Measurements from ENCODE around the gene FERMT1. TPM values are rescaled to one million over a fixed set of nuclear protein-coding genes. Genes with fewer than 3 reads are reported as not detected.
"Not testable (repeated sequence)": the region's sequence is repeated elsewhere in the genome, so short reads cannot be mapped to it uniquely, and the experiment has no call there.

Gene FERMT1
- polyA plus RNA-seq, 4 donors: 3.2 to 27.2 (median 16.3) TPM

DNA sequence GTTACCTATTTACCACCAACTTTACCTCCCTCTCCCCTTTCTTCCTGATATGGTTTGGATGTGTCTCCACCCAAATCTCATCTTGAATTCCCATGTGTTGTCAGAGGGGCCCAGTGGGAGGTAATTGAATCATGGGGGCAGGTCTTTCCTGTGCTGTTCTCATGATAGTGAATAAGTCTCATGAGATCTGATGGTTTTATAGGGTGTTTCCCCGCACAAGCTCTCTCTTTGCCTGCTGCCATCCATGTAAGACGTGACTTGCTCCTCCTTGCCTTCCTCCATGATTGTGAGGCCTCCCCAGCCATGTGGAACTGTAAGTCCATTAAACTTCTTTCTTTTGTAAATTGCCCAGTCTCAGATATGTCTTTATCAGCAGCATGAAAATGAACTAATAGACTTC lies 9.9 kb downstream of the FERMT1 start:
- not testable (repeated sequence) for H3K27me3 ChIP-seq (ENCODE audit: control insufficient read depth in 3 of 3, insufficient read depth in 3 of 3, low read length in 3 of 3); H3K27ac ChIP-seq (ENCODE audit: low read depth in 1 of 3, low read length in 2 of 3); H3K4me3 ChIP-seq (ENCODE audit: low read depth in 1 of 3, low read length in 3 of 3); FAIRE-seq; DNase-seq; H3K9me3 ChIP-seq (ENCODE audit: control insufficient read depth in 2 of 2, insufficient read depth in 1 of 2, low read depth in 1 of 2, low read length in 1 of 2)
- WGBS, 3 donors: 88 to 92% (median 91%) methylated on average over 2 of the region's 2 CpGs
- H3K4me1 ChIP-seq (ENCODE audit: control insufficient read depth in 3 of 3, insufficient read depth in 2 of 3, low read depth in 1 of 3, low read length in 2 of 3): peaks cover 0 to 14% (median 8%) of the 10 kb centered on the region in 3 donors
- H3K36me3 ChIP-seq (ENCODE audit: control insufficient read depth in 3 of 3, insufficient read depth in 2 of 3, low read depth in 1 of 3, low read length in 3 of 3): peaks cover 2 to 32% (median 9%) of the 10 kb centered on the region in 3 donors

DNA sequence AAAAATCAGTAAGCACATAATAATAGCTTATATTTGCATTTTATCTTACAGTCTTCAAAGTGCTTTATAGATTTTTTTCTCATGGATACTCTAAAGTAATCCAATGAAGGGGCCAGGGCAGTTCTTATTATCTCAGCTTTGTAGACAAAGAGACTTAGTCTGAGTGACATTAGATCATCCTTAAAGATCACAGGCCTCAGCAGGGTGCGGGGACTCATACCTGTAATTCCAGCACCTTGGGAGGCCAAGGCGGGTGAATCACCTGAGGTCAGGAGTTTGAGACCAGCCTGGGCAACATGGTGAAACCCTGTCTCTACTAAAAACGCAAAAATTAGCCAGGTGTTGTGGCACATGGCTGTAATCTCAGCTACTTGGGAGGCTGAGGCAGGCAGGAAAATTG lies 14.5 kb downstream of the FERMT1 start:
- Histone ChIP-seq H3K4me3 (ENCODE audit: low read depth in 1 of 3, low read length in 3 of 3) (no peak overlapping the region), H3K9me3 (ENCODE audit: control insufficient read depth in 2 of 2, insufficient read depth in 1 of 2, low read depth in 1 of 2, low read length in 1 of 2) (peaks cover 0 to 1% of the 10 kb centered on the region in 2 donors), H3K36me3 (ENCODE audit: control insufficient read depth in 3 of 3, insufficient read depth in 2 of 3, low read depth in 1 of 3, low read length in 3 of 3) (peaks cover 0 to 47% (median 5%) of the 10 kb centered on the region in 3 donors), H3K27me3 (ENCODE audit: control insufficient read depth in 3 of 3, insufficient read depth in 3 of 3, low read length in 3 of 3) (no peaks in the 10 kb centered on the region), H3K4me1 (ENCODE audit: control insufficient read depth in 3 of 3, insufficient read depth in 2 of 3, low read depth in 1 of 3, low read length in 2 of 3) (peaks cover 0 to 2% (median 2%) of the 10 kb centered on the region in 3 donors), H3K27ac (ENCODE audit: low read depth in 1 of 3, low read length in 2 of 3) (no peak overlapping the region)
- WGBS, 3 donors: 68 to 85% (median 76%) methylated on average over 3 of the region's 3 CpGs
- no peak for FAIRE-seq
- DNase-seq: no peak

DNA sequence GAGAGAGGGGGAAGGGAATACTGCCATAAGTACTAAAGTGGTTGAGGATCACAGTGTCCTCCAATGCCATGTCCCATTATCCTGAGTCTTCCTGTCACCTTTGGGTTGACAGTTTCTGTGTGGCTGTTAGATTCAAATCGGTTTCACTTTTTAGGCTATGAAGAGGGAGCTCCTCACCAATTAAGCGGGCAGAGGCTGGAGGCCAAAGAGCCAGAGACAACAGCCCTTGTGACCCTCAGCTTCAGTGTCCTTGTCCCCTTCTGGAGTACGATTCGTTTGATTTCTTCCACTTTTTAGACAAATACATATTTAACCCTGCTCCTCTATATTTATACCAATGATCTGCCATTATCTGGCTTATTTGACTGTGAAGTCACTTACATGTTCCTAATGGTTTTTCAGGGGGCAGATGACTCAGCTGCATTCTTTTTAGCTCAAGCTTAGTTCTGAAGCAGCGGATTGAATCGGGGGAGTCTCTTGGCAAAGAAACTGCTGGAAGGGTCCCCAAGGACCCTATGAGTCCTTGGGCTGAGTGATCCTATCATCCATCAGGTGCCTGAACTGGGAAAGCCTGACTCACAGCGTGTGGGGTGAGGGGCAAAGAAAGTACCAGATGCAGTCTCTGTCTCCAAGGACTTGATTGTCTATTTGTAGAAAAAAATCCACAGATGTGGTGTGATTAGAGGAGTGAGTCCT lies 18.2 kb downstream of the FERMT1 start:
- Histone ChIP-seq H3K4me1 (ENCODE audit: control insufficient read depth in 3 of 3, insufficient read depth in 2 of 3, low read depth in 1 of 3, low read length in 2 of 3) (peaks cover 0 to 2% (median 2%) of the 10 kb centered on the region in 3 donors), H3K27ac (ENCODE audit: low read depth in 1 of 3, low read length in 2 of 3) (no peak overlapping the region), H3K9me3 (ENCODE audit: control insufficient read depth in 2 of 2, insufficient read depth in 1 of 2, low read depth in 1 of 2, low read length in 1 of 2) (no peaks in the 10 kb centered on the region), H3K4me3 (ENCODE audit: low read depth in 1 of 3, low read length in 3 of 3) (no peak overlapping the region), H3K27me3 (ENCODE audit: control insufficient read depth in 3 of 3, insufficient read depth in 3 of 3, low read length in 3 of 3) (no peaks in the 10 kb centered on the region), H3K36me3 (ENCODE audit: control insufficient read depth in 3 of 3, insufficient read depth in 2 of 3, low read depth in 1 of 3, low read length in 3 of 3) (peaks cover 0 to 33% (median 2%) of the 10 kb centered on the region in 3 donors)
- no peak for DNase-seq
- FAIRE-seq: no peak
- WGBS, 3 donors: 58 to 69% (median 62%) methylated on average over 7 of the region's 7 CpGs

DNA sequence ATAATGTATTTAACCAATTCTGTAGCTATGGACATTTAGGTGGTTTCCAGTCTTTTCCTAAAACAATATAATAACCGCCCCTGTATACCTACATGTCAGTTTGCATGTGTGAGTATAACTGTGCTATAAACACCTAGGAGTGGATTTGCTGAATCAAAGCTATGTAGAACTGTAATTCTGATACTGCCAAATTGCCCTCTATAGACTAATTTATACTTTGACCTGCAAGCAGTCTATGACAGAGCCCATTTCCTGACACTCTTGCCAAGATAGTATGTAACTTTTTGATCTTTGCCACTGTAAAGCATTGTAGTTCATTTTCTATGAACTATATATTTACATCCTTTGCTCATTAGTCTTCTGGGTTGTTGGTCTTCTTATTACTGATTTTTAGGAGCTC lies 19.5 kb downstream of the FERMT1 start:
- FAIRE-seq: peak; percentile 91
- WGBS, 3 donors: 4 to 51% (median 51%) methylated on average over 1 of the region's 1 CpG
- Histone ChIP-seq H3K4me1 (ENCODE audit: control insufficient read depth in 3 of 3, insufficient read depth in 2 of 3, low read depth in 1 of 3, low read length in 2 of 3) (peaks cover 0 to 2% (median 2%) of the 10 kb centered on the region in 3 donors), H3K36me3 (ENCODE audit: control insufficient read depth in 3 of 3, insufficient read depth in 2 of 3, low read depth in 1 of 3, low read length in 3 of 3) (peaks cover 0 to 30% (median 0%) of the 10 kb centered on the region in 3 donors), H3K9me3 (ENCODE audit: control insufficient read depth in 2 of 2, insufficient read depth in 1 of 2, low read depth in 1 of 2, low read length in 1 of 2) (no peaks in the 10 kb centered on the region), H3K4me3 (ENCODE audit: low read depth in 1 of 3, low read length in 3 of 3) (no peak overlapping the region), H3K27me3 (ENCODE audit: control insufficient read depth in 3 of 3, insufficient read depth in 3 of 3, low read length in 3 of 3) (no peaks in the 10 kb centered on the region), H3K27ac (ENCODE audit: low read depth in 1 of 3, low read length in 2 of 3) (peak overlapping the region in 1 of 3 donors; percentile 10)
- DNase-seq: peak; percentile 57 to 88

DNA sequence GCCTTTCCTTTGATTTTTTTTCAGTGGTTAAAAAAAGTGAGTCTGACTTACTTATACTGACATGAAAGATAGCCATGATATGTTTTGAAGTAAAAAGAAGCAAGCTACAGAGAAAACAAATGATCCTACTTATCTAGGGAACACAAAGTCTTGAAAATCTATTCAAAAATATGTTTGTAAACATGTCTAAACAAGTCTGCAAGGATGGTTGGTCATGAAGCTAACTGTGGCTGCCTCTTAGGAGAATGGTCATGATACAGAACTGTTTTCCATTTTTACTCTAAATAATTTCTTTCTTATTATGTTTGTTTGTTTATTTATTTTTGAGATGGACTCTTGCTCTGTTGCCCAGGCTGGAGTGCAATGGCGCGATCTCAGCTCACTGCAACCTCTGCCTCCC lies 21.5 kb downstream of the FERMT1 start:
- Histone ChIP-seq H3K27ac (ENCODE audit: low read depth in 1 of 3, low read length in 2 of 3) (no peak overlapping the region), H3K36me3 (ENCODE audit: control insufficient read depth in 3 of 3, insufficient read depth in 2 of 3, low read depth in 1 of 3, low read length in 3 of 3) (peaks cover 0 to 28% (median 0%) of the 10 kb centered on the region in 3 donors), H3K4me1 (ENCODE audit: control insufficient read depth in 3 of 3, insufficient read depth in 2 of 3, low read depth in 1 of 3, low read length in 2 of 3) (peaks cover 0 to 4% (median 3%) of the 10 kb centered on the region in 3 donors), H3K9me3 (ENCODE audit: control insufficient read depth in 2 of 2, insufficient read depth in 1 of 2, low read depth in 1 of 2, low read length in 1 of 2) (no peaks in the 10 kb centered on the region), H3K4me3 (ENCODE audit: low read depth in 1 of 3, low read length in 3 of 3) (no peak overlapping the region), H3K27me3 (ENCODE audit: control insufficient read depth in 3 of 3, insufficient read depth in 3 of 3, low read length in 3 of 3) (no peaks in the 10 kb centered on the region)
- 83 to 91% (median 84%) methylated on average over 2 of the region's 2 CpGs for WGBS, 3 donors
- no peak for FAIRE-seq
- no peak for DNase-seq

DNA sequence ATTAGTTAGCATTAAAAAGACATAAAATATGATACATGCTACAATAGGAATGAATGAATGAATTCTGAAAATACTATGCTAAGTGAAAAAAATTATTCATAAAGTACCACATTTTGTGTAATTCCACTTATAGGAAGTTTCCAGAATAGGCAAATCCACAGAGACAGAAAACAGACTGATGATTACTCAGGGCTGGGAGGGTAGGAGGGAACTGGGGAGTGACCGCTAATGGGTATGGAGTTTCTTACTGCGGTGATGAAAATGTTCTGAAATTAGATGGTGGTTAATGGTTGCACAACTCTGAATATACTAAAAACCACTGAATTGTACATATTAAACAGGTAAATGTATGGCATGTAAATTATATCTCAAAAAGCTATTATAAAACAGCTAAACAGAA lies 22.6 kb downstream of the FERMT1 start:
- H3K4me1 ChIP-seq (ENCODE audit: control insufficient read depth in 3 of 3, insufficient read depth in 2 of 3, low read depth in 1 of 3, low read length in 2 of 3): peaks cover 0 to 13% (median 4%) of the 10 kb centered on the region in 3 donors
- H3K9me3 ChIP-seq (ENCODE audit: control insufficient read depth in 2 of 2, insufficient read depth in 1 of 2, low read depth in 1 of 2, low read length in 1 of 2): no peaks in the 10 kb centered on the region
- WGBS, 3 donors: 77 to 98% (median 88%) methylated on average over 2 of the region's 2 CpGs
- H3K4me3 ChIP-seq (ENCODE audit: low read depth in 1 of 3, low read length in 3 of 3): no peak overlapping the region
- peaks cover 0 to 29% (median 0%) of the 10 kb centered on the region in 3 donors for H3K36me3 ChIP-seq (ENCODE audit: control insufficient read depth in 3 of 3, insufficient read depth in 2 of 3, low read depth in 1 of 3, low read length in 3 of 3)
- FAIRE-seq (no peak), DNase-seq (no peak)
- H3K27ac ChIP-seq (ENCODE audit: low read depth in 1 of 3, low read length in 2 of 3): no peak overlapping the region
- no peaks in the 10 kb centered on the region for H3K27me3 ChIP-seq (ENCODE audit: control insufficient read depth in 3 of 3, insufficient read depth in 3 of 3, low read length in 3 of 3)

DNA sequence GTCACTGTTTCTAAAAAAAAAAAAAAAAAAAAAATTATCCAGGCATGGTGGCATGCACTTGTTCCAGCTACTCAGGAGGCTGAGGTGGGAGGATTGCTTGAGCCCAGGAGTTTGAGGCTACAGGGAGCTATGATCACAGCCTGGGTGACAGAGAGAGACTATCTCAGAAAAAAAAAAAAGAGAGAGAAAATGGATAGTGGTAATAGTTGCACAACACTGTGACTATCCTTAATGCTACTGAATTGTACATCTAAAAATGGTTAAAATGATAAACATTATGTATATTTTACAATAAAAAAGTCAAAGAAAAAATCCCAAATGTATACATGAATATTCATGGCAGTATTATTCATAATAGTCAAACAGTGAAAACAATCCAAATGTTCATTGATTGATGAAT lies 23.0 kb downstream of the FERMT1 start:
- peak; percentile 61 for FAIRE-seq
- no peaks in the 10 kb centered on the region for H3K9me3 ChIP-seq (ENCODE audit: control insufficient read depth in 2 of 2, insufficient read depth in 1 of 2, low read depth in 1 of 2, low read length in 1 of 2)
- H3K4me1 ChIP-seq (ENCODE audit: control insufficient read depth in 3 of 3, insufficient read depth in 2 of 3, low read depth in 1 of 3, low read length in 2 of 3): peaks cover 0 to 16% (median 4%) of the 10 kb centered on the region in 3 donors
- DNase-seq: no peak
- no peaks in the 10 kb centered on the region for H3K27me3 ChIP-seq (ENCODE audit: control insufficient read depth in 3 of 3, insufficient read depth in 3 of 3, low read length in 3 of 3)
- no peak overlapping the region for H3K4me3 ChIP-seq (ENCODE audit: low read depth in 1 of 3, low read length in 3 of 3)
- peaks cover 0 to 26% (median 0%) of the 10 kb centered on the region in 3 donors for H3K36me3 ChIP-seq (ENCODE audit: control insufficient read depth in 3 of 3, insufficient read depth in 2 of 3, low read depth in 1 of 3, low read length in 3 of 3)
- no peak overlapping the region for H3K27ac ChIP-seq (ENCODE audit: low read depth in 1 of 3, low read length in 2 of 3)

DNA sequence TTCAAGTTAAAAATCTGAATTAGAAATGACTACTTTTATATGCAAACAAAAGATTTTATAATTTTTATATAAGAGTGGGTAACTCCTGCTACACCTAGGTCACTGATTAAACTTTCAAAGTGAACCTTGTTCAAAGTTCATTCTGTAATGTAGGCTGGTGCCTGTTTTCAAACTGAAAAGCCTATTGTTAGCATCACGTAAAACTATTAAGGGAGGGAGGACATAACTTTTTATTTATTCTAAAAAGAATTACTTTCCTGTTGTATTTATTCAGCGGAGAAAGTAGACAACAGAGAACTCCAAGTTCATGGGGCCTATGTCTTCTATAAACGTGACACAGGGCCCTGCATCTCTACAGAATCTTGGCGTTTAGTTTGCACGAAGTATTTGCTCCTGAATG lies 27.4 kb downstream of the FERMT1 start:
- 19 to 62% (median 38%) methylated on average over 5 of the region's 5 CpGs for WGBS, 3 donors
- Histone ChIP-seq H3K4me3 (ENCODE audit: low read depth in 1 of 3, low read length in 3 of 3) (no peak overlapping the region), H3K9me3 (ENCODE audit: control insufficient read depth in 2 of 2, insufficient read depth in 1 of 2, low read depth in 1 of 2, low read length in 1 of 2) (no peaks in the 10 kb centered on the region), H3K27me3 (ENCODE audit: control insufficient read depth in 3 of 3, insufficient read depth in 3 of 3, low read length in 3 of 3) (no peaks in the 10 kb centered on the region), H3K36me3 (ENCODE audit: control insufficient read depth in 3 of 3, insufficient read depth in 2 of 3, low read depth in 1 of 3, low read length in 3 of 3) (peaks cover 0 to 28% (median 0%) of the 10 kb centered on the region in 3 donors), H3K4me1 (ENCODE audit: control insufficient read depth in 3 of 3, insufficient read depth in 2 of 3, low read depth in 1 of 3, low read length in 2 of 3) (peaks cover 0 to 28% (median 2%) of the 10 kb centered on the region in 3 donors), H3K27ac (ENCODE audit: low read depth in 1 of 3, low read length in 2 of 3) (peak overlapping the region; percentile 20 to 63 (median 42))
- peak; percentile 46 to 62 for DNase-seq
- FAIRE-seq: no peak
